Astrocyte (in vitro differentiated cells and primary cell): ENCODE measurements around the gene SH3BP5. TPM values are rescaled to one million over a fixed set of nuclear protein-coding genes. Genes with fewer than 3 reads are reported as not detected.

Experiments used
- DNase-seq: peaks from one replicate; pipeline ENCODE4 v3.0.0-alpha.2; 2010; ENCODE audit warnings: low read depth
- FAIRE-seq: peaks from 2 replicates; lab custom pipeline; 2011; peaks lifted over from hg19 to GRCh38; lab: Jason Lieb, UNC
- H2AFZ ChIP-seq: 2 replicates; pipeline ENCODE4 v1.6.0; 2012; ENCODE audit warnings: low read depth, low read length, inconsistent platforms
- H3K27ac ChIP-seq: 2 replicates; pipeline ENCODE4 v1.5.1; 2011; ENCODE audit warnings: low read depth, low read length, inconsistent platforms
- H3K27me3 ChIP-seq: 2 replicates; pipeline ENCODE4 v1.6.0; 2011; ENCODE audit warnings: low read length, inconsistent platforms; ENCODE audit not compliant: insufficient read depth
- H3K36me3 ChIP-seq: 2 replicates; pipeline ENCODE4 v1.5.1; 2011; ENCODE audit warnings: low read length, inconsistent platforms; ENCODE audit not compliant: insufficient read depth
- H3K4me1 ChIP-seq: 2 replicates; pipeline ENCODE4 v1.5.1; 2011; ENCODE audit warnings: low read length, inconsistent platforms; ENCODE audit not compliant: insufficient read depth
- H3K4me2 ChIP-seq: 2 replicates; pipeline ENCODE4 v1.6.0; 2012; ENCODE audit warnings: low read length, inconsistent platforms
- H3K4me3 ChIP-seq: 2 replicates; pipeline ENCODE4 v1.5.1; 2011; ENCODE audit warnings: low read depth, mild to moderate bottlenecking, low read length, inconsistent platforms; ENCODE audit not compliant: insufficient read depth
- H3K79me2 ChIP-seq: 2 replicates; pipeline ENCODE4 v1.6.0; 2012; ENCODE audit warnings: mild to moderate bottlenecking, low read length, inconsistent platforms; ENCODE audit not compliant: insufficient read depth
- H3K9ac ChIP-seq: 2 replicates; pipeline ENCODE4 v1.6.0; 2012; ENCODE audit warnings: mild to moderate bottlenecking, low read length, inconsistent platforms
- H3K9me3 ChIP-seq: 2 replicates; pipeline ENCODE4 v1.5.1; 2012; ENCODE audit warnings: low read depth, mild to moderate bottlenecking, low read length, inconsistent platforms; ENCODE audit not compliant: insufficient read depth
- H4K20me1 ChIP-seq: 2 replicates; pipeline ENCODE4 v1.6.0; 2012; ENCODE audit warnings: low read length, inconsistent platforms; ENCODE audit not compliant: insufficient read depth
- H3K27ac Mint-ChIP-seq: one replicate; pipeline ENCODE4 v1.8.0; 2021; ENCODE audit warnings: mild to moderate bottlenecking, mixed read lengths; ENCODE audit not compliant: unreplicated experiment
- H3K27me3 Mint-ChIP-seq: one replicate; pipeline ENCODE4 v1.8.0; 2021; ENCODE audit warnings: low read depth, mixed read lengths; ENCODE audit not compliant: unreplicated experiment
- H3K36me3 Mint-ChIP-seq: one replicate; pipeline ENCODE4 v1.8.0; 2021; ENCODE audit warnings: low read depth, mixed read lengths; ENCODE audit not compliant: unreplicated experiment
- H3K4me1 Mint-ChIP-seq: one replicate; pipeline ENCODE4 v1.8.0; 2021; ENCODE audit warnings: low read depth, mixed read lengths; ENCODE audit not compliant: unreplicated experiment
- H3K4me3 Mint-ChIP-seq: one replicate; pipeline ENCODE4 v1.8.0; 2021; ENCODE audit warnings: mild to moderate bottlenecking, moderate library complexity, mixed read lengths; ENCODE audit not compliant: unreplicated experiment
- H3K9me3 Mint-ChIP-seq: one replicate; pipeline ENCODE4 v1.8.0; 2021; ENCODE audit warnings: mild to moderate bottlenecking, mixed read lengths; ENCODE audit not compliant: unreplicated experiment
- EZH2 ChIP-seq: IDR thresholded peaks from 2 replicates; pipeline ENCODE4 v1.6.1; 2012; ENCODE audit warnings: mild to moderate bottlenecking, low read length, inconsistent platforms; ENCODE audit not compliant: insufficient read depth
- total RNA-seq: library from RNA; stranded (reverse); gene quantifications from 2 replicates; pipeline ENCODE4 v1.2.1, GENCODE V29; 2021
- TF ChIP-seq, protein P1 (sequence below): IDR thresholded peaks from 2 replicates; pipeline ENCODE4 v1.5.1; 2011; ENCODE audit warnings: low read depth, mild to moderate bottlenecking, inconsistent platforms, low read length, moderate library complexity; ENCODE audit not compliant: insufficient read depth

The SH3BP5 gene
- total RNA-seq, 1 donor from 2014 or later = 25.2 TPM

DNA sequence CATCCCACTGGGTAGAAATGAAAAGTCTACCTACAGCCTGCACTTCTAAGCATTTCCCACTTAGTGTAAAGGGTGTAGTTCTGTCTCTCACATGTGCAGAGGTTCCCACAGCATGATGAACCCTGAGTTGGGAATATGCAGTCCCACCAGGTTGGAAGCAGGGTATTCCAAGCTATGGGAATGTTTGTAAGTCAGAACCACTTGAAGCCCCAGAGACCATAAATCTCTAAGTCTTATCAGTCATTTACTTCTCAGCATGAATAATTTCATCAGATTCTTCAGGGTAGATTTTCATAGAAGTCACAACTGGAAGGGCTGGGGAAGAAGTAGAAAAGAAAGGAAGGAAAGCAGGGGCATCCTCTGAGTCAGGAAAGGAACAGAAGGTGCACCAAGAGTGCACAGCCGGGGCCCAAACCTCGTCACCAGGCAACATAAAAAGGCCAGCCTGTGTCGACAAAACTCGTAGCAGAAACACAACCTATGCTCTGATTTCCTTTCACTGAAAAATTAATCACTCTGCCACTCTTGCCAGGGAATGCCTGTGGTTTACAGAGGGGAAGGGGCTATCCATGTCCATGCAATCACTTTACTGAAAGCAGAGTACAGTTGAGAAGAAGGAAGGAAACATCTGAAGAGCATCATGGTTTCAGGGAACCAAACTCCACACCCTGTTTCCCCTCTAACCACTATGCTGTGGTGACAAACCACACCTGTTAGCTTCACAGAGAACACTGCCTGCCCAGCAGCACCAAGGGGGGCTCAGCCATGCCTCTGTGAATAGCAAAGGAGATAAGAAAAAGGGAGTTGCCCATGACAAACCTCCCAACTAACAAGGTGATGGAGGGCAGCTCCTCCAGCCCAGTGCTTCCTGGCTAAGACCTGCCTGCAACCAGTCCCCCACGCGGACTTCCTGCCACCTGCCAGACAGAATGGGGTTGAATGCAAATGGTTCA is 40.5 kb downstream of the SH3BP5 start:
- H3K36me3 ChIP-seq = no peaks in the 10 kb centered on the region
- TF ChIP-seq EZH2 = no peak
- TF ChIP-seq, protein P1, sequence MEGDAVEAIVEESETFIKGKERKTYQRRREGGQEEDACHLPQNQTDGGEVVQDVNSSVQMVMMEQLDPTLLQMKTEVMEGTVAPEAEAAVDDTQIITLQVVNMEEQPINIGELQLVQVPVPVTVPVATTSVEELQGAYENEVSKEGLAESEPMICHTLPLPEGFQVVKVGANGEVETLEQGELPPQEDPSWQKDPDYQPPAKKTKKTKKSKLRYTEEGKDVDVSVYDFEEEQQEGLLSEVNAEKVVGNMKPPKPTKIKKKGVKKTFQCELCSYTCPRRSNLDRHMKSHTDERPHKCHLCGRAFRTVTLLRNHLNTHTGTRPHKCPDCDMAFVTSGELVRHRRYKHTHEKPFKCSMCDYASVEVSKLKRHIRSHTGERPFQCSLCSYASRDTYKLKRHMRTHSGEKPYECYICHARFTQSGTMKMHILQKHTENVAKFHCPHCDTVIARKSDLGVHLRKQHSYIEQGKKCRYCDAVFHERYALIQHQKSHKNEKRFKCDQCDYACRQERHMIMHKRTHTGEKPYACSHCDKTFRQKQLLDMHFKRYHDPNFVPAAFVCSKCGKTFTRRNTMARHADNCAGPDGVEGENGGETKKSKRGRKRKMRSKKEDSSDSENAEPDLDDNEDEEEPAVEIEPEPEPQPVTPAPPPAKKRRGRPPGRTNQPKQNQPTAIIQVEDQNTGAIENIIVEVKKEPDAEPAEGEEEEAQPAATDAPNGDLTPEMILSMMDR = no peak
- DNase-seq (peak; percentile 59), FAIRE-seq (no peak)
- peaks cover 31% of the 10 kb centered on the region for H3K4me1 ChIP-seq
- Mint-ChIP-seq H3K4me1 (peaks cover 11% of the 10 kb centered on the region), H3K4me3 (no peak overlapping the region), H3K27me3 (no peaks in the 10 kb centered on the region), H3K36me3 (peaks cover 28% of the 10 kb centered on the region), H3K27ac (no peak overlapping the region), H3K9me3 (peaks cover 2% of the 10 kb centered on the region)
- H4K20me1 ChIP-seq = peaks cover 53% of the 10 kb centered on the region
- peak overlapping the region; percentile 23 for H3K9ac ChIP-seq
- H3K4me2 ChIP-seq = peak overlapping the region; percentile 41
- H2AFZ ChIP-seq = no peak overlapping the region
- H3K4me3 ChIP-seq = no peak overlapping the region
- H3K79me2 ChIP-seq = peaks cover 37% of the 10 kb centered on the region
- peak overlapping the region; percentile 13 for H3K27ac ChIP-seq
- H3K27me3 ChIP-seq = no peaks in the 10 kb centered on the region
- H3K9me3 ChIP-seq = no peaks in the 10 kb centered on the region

DNA sequence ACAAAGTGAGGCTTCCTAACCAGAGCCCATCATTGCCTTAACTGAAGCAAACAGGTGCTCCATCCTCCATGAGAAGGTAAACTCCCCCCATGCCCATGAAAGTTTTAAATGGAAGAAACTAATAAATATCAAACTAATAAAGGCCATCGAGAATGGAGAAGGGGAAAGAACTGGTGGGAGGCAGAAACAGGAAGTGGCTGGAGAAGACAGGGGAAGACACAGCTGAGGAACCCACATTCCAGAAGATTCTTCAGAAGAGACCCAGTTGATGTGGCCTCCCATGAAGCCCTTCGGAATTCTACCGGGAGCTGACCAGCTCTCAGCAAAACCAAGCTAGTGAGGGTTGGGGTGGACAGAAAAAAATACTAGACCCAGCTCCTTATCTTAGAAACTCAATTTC is 41.6 kb downstream of the SH3BP5 start:
- H3K27ac Mint-ChIP-seq = no peak overlapping the region
- Histone ChIP-seq H3K9me3 (no peaks in the 10 kb centered on the region), H3K9ac (no peak overlapping the region), H3K79me2 (peaks cover 30% of the 10 kb centered on the region), H3K4me3 (no peak overlapping the region), H4K20me1 (peaks cover 56% of the 10 kb centered on the region), H3K36me3 (no peaks in the 10 kb centered on the region), H3K4me1 (peaks cover 27% of the 10 kb centered on the region), H3K27ac (no peak overlapping the region), H3K27me3 (no peaks in the 10 kb centered on the region), H2AFZ (no peak overlapping the region), H3K4me2 (no peak overlapping the region)
- no peak for FAIRE-seq
- H3K27me3 Mint-ChIP-seq = no peaks in the 10 kb centered on the region
- H3K4me3 Mint-ChIP-seq = no peak overlapping the region
- TF ChIP-seq, protein P1 = no peak
- no peak for TF ChIP-seq EZH2
- H3K36me3 Mint-ChIP-seq = peaks cover 28% of the 10 kb centered on the region
- peaks cover 11% of the 10 kb centered on the region for H3K4me1 Mint-ChIP-seq
- DNase-seq = no peak
- peaks cover 2% of the 10 kb centered on the region for H3K9me3 Mint-ChIP-seq

DNA sequence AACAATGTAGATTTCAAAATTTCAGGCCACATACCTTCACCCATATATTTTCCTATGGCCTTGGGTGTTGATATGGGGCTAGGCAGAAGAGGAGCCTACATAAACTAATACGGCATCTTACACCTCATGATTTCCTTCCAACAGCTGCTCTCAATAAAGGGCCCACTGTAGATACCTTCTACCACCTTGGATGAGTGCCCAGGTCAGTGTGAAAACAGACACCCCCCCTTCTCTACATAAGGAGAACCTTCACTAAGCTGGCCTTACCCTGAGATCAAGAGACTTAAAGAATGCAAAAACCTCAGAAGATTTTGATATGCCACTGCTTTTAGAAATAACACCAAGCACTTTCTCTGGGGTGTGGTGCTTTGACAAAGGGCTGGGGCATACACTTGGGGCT is 42.7 kb downstream of the SH3BP5 start:
- H3K36me3 ChIP-seq = no peaks in the 10 kb centered on the region
- no peak overlapping the region for H2AFZ ChIP-seq
- no peaks in the 10 kb centered on the region for H3K9me3 ChIP-seq
- Mint-ChIP-seq H3K36me3 (peaks cover 23% of the 10 kb centered on the region), H3K9me3 (peaks cover 2% of the 10 kb centered on the region), H3K4me1 (peaks cover 11% of the 10 kb centered on the region), H3K27me3 (no peaks in the 10 kb centered on the region), H3K4me3 (no peak overlapping the region), H3K27ac (no peak overlapping the region)
- no peak overlapping the region for H3K4me2 ChIP-seq
- no peak for TF ChIP-seq EZH2
- TF ChIP-seq, protein P1 = no peak
- H3K27ac ChIP-seq = no peak overlapping the region
- H3K4me1 ChIP-seq = peaks cover 16% of the 10 kb centered on the region
- H3K79me2 ChIP-seq = peaks cover 36% of the 10 kb centered on the region
- H4K20me1 ChIP-seq = peaks cover 56% of the 10 kb centered on the region
- FAIRE-seq = no peak
- no peak for DNase-seq
- H3K27me3 ChIP-seq = no peaks in the 10 kb centered on the region
- no peak overlapping the region for H3K4me3 ChIP-seq
- no peak overlapping the region for H3K9ac ChIP-seq
